ENCODE results near the gene CFAP141.

CFAP141 gene

DNA sequence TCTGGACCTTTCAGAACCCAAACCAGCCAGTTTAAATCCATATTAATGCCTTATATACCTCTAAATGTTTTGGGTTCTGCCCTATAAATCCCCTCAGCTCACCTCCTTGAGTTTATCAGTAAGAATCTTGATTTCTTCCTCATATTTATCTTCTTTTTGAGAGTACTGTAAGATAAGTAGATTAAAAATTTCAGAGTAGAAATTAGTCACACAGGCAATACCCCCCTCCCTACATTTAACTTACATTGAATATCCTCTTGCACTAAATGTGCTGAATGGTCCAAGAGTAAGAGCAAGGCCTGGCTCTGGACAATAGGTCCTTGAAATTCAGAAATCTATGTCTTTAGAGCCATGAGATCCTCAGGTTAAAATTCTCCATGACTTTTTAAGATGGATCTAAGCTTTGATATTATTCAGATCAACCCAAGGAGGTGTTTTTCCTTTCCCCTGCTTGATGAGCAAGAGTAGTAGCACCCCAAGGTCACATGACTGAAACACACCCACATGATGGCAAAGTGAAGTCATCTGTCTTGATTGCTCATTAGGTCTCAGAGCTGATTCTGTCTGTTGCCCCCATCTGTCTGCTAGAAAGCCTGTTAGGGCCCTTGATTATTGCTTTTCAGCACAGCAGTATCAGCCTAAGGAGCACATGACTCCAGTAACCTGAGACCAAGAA lies 35.4 kb downstream of the CFAP141 start:
- DNase-seq: no peak

DNA sequence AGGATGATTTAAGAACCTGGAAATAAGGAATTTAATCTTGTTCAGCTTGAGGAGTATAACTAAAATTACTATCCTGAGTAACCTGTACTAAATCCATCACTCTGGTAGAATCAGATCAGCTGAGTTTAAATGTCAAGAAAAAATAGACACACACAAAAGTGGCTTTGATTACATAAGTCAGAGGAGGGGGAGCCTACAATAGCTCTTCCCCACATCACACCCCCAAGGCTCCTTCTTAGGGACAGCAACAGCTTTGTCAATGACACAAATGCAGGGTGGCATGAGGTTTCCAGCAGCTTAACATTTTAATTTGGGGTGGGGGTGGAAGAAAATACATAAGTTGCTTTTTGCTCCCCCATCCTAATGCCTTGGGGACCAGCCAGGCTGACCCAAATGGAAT lies 38.7 kb downstream of the CFAP141 start:
- DNase-seq: no peak

DNA sequence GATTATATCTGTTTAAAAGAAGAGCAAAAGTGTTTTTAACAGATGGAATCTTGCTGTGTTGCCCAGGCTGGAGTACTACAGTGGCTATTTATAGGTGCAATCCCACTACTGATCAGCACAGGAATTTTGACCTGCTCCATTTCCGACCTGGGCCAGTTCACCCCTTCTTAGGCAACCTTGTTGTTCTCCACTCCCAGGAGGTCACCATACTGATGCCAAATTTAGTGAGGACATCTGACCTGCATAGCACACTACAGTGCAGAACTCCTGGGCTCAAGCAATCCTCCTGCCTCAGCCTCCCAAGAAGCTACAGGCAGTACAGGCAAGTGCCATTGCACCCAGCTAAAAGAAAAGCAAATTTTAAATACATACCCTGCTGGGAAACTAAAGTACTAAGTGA lies 39.9 kb downstream of the CFAP141 start:
- DNase-seq: no peak

- DNase-seq: no peak
Measured at GRCh38 chr1:154159554-154159953, 46.6 kb downstream of the CFAP141 start.

- no peak for DNase-seq
Measured at GRCh38 chr1:154158307-154159125, 47.6 kb downstream of the CFAP141 start.

DNA sequence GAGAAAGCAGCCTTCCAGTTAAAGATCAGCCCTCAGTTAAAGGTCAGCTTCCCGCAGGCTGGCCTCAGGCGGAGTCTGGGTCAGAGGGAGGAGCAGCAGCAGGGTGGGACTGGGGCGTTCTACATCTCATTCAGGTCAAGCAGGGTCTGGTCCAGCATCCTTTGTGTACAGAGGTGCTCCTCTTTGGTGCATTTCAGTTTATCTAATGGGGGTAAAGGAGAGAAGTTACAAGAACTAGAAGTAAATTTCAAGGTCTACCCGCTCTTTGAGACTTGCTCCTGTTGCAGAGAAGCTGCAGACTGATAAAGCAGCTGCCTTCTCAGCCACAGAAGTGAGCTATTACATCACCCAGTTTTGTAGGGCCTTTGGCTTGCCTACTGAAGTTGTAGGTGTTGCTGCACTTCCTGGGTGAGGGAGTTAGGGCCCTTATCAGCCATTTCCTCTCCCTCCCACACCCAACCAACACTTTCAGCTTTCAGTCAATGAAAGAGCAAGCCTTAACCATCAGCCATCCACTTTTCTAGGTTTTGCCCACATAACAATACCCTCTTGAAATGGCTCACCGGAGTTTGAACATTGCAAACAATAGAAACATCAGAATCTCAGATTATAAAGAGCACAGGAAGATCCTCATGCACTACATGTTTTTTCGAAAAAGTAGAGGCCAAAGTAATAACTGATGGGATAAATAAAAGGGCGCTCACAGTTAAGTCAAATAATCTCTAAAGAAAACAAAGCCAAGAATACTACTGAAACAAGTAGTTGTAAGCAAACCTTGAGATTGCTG lies 48.4 kb downstream of the CFAP141 start:
- peak; percentile 74 for DNase-seq

- DNase-seq: peak; percentile 93
Measured at GRCh38 chr1:154155251-154155650, 50.9 kb downstream of the CFAP141 start.

GRCh38 chr1:154154534-154155191 lies 51.5 kb downstream of the CFAP141 start, which contains the start of gene NUP210L:
Gene NUP210L (minus strand): TSS chr1:154155073.
- DNase-seq: peak; percentile 93

DNA sequence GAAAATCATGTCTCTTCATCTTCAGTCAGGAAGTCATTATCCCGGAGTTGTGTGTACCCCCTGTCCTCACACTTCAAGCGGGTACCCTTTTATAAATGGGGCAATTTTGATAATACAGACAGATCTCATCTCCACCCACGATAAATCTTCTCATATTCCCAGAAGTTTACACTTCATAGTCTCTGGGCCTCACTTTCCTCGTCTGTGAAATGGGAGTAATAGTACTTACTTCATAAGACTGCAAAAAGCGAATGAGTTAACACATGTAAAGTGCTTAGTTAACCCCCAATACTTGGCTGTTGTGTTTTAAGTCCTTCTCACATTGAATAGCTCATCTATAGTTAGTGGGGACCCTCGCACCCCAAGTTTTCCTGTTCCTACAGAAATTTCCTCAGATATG lies 52.1 kb downstream of the CFAP141 start:
- DNase-seq: peak; percentile 16

DNA sequence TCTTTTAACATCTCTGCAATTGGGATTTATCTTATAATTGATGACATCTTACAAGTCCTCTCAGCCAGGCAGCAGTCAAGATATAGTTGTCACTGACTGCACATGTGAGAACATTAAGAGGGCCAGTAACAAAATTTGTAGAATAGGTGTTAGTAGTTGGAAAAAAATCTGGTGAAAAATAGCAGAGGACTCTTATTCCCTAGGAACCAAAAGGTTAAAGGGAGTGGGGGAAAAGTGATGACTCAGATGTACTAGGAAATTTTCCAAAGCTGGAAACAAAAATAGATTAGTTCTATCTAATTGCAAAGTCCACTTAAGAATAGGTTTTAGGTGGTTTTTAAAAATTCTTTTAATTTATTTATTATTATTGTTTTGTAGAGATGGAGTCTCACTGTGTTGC lies 54.8 kb downstream of the CFAP141 start:
- no peak for DNase-seq

All from DMS53 (cell line).